Upper lobe of left lung (tissue), 4 donors: ENCODE results near the gene TCF7L2.

Experiments used
- POLR2A ChIP-seq, 4 donors: fragments of 450-650 bp; IDR thresholded peaks; one replicate each; pipeline ENCODE4 v1.5.1; 2016 to 2017; ENCODE audit warnings: antibody characterized with exemption in 4 of 4, mild to moderate bottlenecking in 2 of 4
- POLR2AphosphoS5 ChIP-seq, 2 donors: sonication (generic); formaldehyde crosslinking; IDR thresholded peaks; one replicate each; pipeline ENCODE4 v1.5.1; 2017; ENCODE audit warnings: antibody characterized with exemption in 2 of 2
- TF ChIP-seq, protein P1 (sequence below), 6 experiments: fragments of 450-650 bp in 4 of 6; fragments of 200-600 bp in 2 of 6; sonication (generic) in 2 of 6; IDR thresholded peaks; one replicate each; pipeline ENCODE4 v1.5.1; 2016 to 2019; ENCODE audit warnings: antibody characterized with exemption in 6 of 6

DNA sequence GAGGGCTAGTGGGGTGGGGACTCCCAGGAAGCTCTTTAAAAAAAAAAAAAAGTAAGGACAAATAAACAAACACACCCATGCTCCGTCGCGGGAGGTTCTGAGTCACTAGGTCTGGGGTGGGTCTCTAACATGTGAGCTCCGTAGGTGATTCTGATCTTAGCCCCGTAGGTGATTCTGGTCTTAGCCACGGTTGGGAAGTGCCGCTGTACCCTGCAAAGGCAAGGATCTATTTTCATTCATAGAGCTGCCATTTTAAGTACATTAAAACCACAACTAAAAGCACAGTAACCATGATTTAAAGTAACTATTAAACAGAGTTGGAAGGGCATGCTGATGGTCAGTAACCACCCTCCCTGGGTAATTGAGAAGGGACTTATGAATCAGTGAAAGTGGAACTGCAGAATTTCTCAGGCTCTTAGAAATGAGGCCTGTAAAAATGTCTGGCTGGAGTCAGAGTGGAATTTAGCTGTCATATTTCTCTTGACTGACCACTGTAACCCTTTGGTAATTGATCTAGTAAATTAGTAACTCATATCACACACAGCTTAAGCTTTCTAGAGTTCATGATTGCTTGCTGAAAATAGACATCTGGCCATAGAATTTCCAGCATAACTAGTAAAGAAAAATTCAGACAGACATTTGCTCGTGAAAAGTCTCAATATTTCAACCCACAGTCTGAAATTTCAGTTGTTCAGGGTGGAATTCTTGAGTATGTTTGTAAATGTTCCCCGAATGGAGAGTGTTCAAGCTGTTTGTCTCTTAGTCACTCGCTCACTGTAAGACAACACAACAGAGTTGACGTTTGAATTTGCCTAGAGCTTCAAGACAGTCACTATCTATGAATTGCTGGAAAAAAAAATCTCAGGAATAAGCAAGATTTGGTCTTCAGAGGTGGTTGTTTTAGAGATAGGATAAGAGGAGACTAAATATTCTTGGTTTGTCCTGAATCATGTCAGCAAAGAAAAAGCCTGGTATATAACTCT, 34.2 kb upstream of the TCF7L2 start:
- no peak for TF ChIP-seq POLR2AphosphoS5 (IDR thresholded peaks at IDR 0.05)
- TF ChIP-seq, protein P1, sequence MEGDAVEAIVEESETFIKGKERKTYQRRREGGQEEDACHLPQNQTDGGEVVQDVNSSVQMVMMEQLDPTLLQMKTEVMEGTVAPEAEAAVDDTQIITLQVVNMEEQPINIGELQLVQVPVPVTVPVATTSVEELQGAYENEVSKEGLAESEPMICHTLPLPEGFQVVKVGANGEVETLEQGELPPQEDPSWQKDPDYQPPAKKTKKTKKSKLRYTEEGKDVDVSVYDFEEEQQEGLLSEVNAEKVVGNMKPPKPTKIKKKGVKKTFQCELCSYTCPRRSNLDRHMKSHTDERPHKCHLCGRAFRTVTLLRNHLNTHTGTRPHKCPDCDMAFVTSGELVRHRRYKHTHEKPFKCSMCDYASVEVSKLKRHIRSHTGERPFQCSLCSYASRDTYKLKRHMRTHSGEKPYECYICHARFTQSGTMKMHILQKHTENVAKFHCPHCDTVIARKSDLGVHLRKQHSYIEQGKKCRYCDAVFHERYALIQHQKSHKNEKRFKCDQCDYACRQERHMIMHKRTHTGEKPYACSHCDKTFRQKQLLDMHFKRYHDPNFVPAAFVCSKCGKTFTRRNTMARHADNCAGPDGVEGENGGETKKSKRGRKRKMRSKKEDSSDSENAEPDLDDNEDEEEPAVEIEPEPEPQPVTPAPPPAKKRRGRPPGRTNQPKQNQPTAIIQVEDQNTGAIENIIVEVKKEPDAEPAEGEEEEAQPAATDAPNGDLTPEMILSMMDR (IDR thresholded peaks at IDR 0.05) = no peak
- TF ChIP-seq POLR2A (IDR thresholded peaks at IDR 0.05) = no peak
